DMS114 treated with DMSO at 0.1 percent for 48 hours (cell line): Measurements from ENCODE around the gene LRG1.

Experiments
- DNase-seq: peaks from one replicate; lab custom pipeline; 2025; ENCODE audit not compliant: unreplicated experiment; lab: John Stamatoyannopoulos, UW

Gene LRG1

GRCh38 chr19:4539693-4540581, at the start of gene LRG1:
LRG1 (minus strand) TSS chr19:4540036; CDS start chr19:4540013, 23 bp downstream.
- DNase-seq, result no peak

- no peak for DNase-seq
These were observed 48.5 kb upstream of the LRG1 start for GRCh38 chr19:4588291-4588761.

- DNase-seq, result no peak
These were observed 47.7 kb upstream of the LRG1 start for GRCh38 chr19:4587527-4587926.

- no peak for DNase-seq
These were observed 46.9 kb upstream of the LRG1 start for GRCh38 chr19:4586691-4587090.

GRCh38 chr19:4586245-4586644, 46.4 kb upstream of the LRG1 start:
- DNase-seq, result no peak

GRCh38 chr19:4585556-4585955, 45.7 kb upstream of the LRG1 start:
- no peak for DNase-seq

GRCh38 chr19:4584670-4585460, 45.0 kb upstream of the LRG1 start:
- no peak for DNase-seq

GRCh38 chr19:4583961-4584669, 44.3 kb upstream of the LRG1 start:
- no peak for DNase-seq

- DNase-seq, result no peak
These were observed 43.4 kb upstream of the LRG1 start for GRCh38 chr19:4582980-4583842.

- no peak for DNase-seq
These were observed 42.1 kb upstream of the LRG1 start for GRCh38 chr19:4581666-4582553.

- no peak for DNase-seq
These were observed 41.3 kb upstream of the LRG1 start for GRCh38 chr19:4580961-4581665.

- DNase-seq, result no peak
These were observed 40.4 kb upstream of the LRG1 start for GRCh38 chr19:4580021-4580901.

GRCh38 chr19:4579389-4579788, 39.6 kb upstream of the LRG1 start:
- DNase-seq, result no peak

- DNase-seq, result no peak
These were observed 38.9 kb upstream of the LRG1 start for GRCh38 chr19:4578552-4579248.

- DNase-seq, result no peak
These were observed 37.4 kb upstream of the LRG1 start for GRCh38 chr19:4577020-4577782.
